ENCODE results near the gene RABIF. TPM values are rescaled to one million over a fixed set of nuclear protein-coding genes. Genes with fewer than 3 reads are reported as not detected.
A peak's percentile ranks its signal among the peaks of the same experiment; 100 is the strongest.

Gene RABIF
- total RNA-seq, 1 experiment from 2014 or later = 15.3 TPM

- no TSS peak for BruUV-seq (replicated peaks)
- no peak for TF ChIP-seq REST (IDR thresholded peaks at IDR 0.05; ENCODE audit: insufficient read depth in 1 of 2, low read depth in 2 of 2, low read length in 1 of 2)
- no peak for TF ChIP-seq CTCF (IDR thresholded peaks at IDR 0.05)
- no peak for TF ChIP-seq SIN3A (IDR thresholded peaks at IDR 0.05; ENCODE audit: borderline replicate concordance, insufficient read depth, low read depth, low read length)
- TF ChIP-seq TCF7L2 (IDR thresholded peaks at IDR 0.05; ENCODE audit: low read depth, low read length) = no peak
- no peak for TF ChIP-seq POLR2AphosphoS5 (IDR thresholded peaks at IDR 0.05; ENCODE audit: low read depth, low read length)
- H3K4me3 ChIP-seq (ENCODE audit: low read depth in 2 of 2, low read length in 2 of 2) = no peak overlapping the region
- CTCF ChIA-PET = no interaction called here
- no peaks in the 10 kb centered on the region for H3K36me3 ChIP-seq (ENCODE audit: control insufficient read depth, insufficient read depth, low read length)
- no peaks in the 10 kb centered on the region for H3K27me3 ChIP-seq (ENCODE audit: control insufficient read depth, insufficient read depth, low read length)
- in situ Hi-C loops (cut with HindIII; ENCODE audit: low pct_unique_long_range_greater_than_20kb, low sequenced_read_pairs) = no loop called here
- ATAC-seq (no peak), DNase-seq (ENCODE audit: low read depth, low spot score) (no peak)
- no peaks in the 10 kb centered on the region for H3K4me1 ChIP-seq (ENCODE audit: control insufficient read depth, insufficient read depth, low read length)
- H3K27ac ChIP-seq (ENCODE audit: low read length) = no peak overlapping the region
- H3K9me3 ChIP-seq (ENCODE audit: control insufficient read depth, insufficient read depth, low read depth, low read length) = no peaks in the 10 kb centered on the region
- POLR2A ChIA-PET = no interaction called here
- intact Hi-C loops (cut with micrococcal nuclease; ENCODE audit: unreplicated experiment) = loop anchor here (10.0 kb wide), 1 partner anchor 100 kb away; no protein-coding TSS in a partner anchor
Measured at GRCh38 chr1:202854787-202855186, 34.2 kb downstream of the RABIF start.

- ATAC-seq (peak; percentile 96), DNase-seq (ENCODE audit: low read depth, low spot score) (peak; percentile 39)
- TF ChIP-seq CTCF (IDR thresholded peaks at IDR 0.05) = peak; percentile 90
- no peak for TF ChIP-seq TCF7L2 (IDR thresholded peaks at IDR 0.05; ENCODE audit: low read depth, low read length)
- TF ChIP-seq SIN3A (IDR thresholded peaks at IDR 0.05; ENCODE audit: borderline replicate concordance, insufficient read depth, low read depth, low read length) = no peak
- TF ChIP-seq REST (IDR thresholded peaks at IDR 0.05; ENCODE audit: insufficient read depth in 1 of 2, low read depth in 2 of 2, low read length in 1 of 2) = no peak
- TF ChIP-seq POLR2AphosphoS5 (IDR thresholded peaks at IDR 0.05; ENCODE audit: low read depth, low read length) = no peak
- BruUV-seq (replicated peaks) = no TSS peak
- intact Hi-C loops (cut with micrococcal nuclease; ENCODE audit: unreplicated experiment) = loop anchor here (10.0 kb wide), 1 partner anchor 98 kb away; no protein-coding TSS in a partner anchor
- H3K27ac ChIP-seq (ENCODE audit: low read length) = no peak overlapping the region
- no peak overlapping the region for H3K4me3 ChIP-seq (ENCODE audit: low read depth in 2 of 2, low read length in 2 of 2)
- ChIA-PET CTCF (interaction anchor here (0.6 kb wide), 1 partner anchor 65 kb away, joined by 8 read pairs; no protein-coding TSS in a partner anchor), POLR2A (no interaction called here)
- H3K9me3 ChIP-seq (ENCODE audit: control insufficient read depth, insufficient read depth, low read depth, low read length) = no peaks in the 10 kb centered on the region
- no peaks in the 10 kb centered on the region for H3K4me1 ChIP-seq (ENCODE audit: control insufficient read depth, insufficient read depth, low read length)
- no peaks in the 10 kb centered on the region for H3K36me3 ChIP-seq (ENCODE audit: control insufficient read depth, insufficient read depth, low read length)
- in situ Hi-C loops (cut with HindIII; ENCODE audit: low pct_unique_long_range_greater_than_20kb, low sequenced_read_pairs) = no loop called here
- no peaks in the 10 kb centered on the region for H3K27me3 ChIP-seq (ENCODE audit: control insufficient read depth, insufficient read depth, low read length)
Measured at GRCh38 chr1:202852163-202852904, 36.6 kb downstream of the RABIF start.
